ENCODE results near the gene ELMO1. TPM values are rescaled to one million over a fixed set of nuclear protein-coding genes. Genes with fewer than 3 reads are reported as not detected.

The ELMO1 gene
- total RNA-seq, 1 experiment from 2014 or later = not detected

DNA sequence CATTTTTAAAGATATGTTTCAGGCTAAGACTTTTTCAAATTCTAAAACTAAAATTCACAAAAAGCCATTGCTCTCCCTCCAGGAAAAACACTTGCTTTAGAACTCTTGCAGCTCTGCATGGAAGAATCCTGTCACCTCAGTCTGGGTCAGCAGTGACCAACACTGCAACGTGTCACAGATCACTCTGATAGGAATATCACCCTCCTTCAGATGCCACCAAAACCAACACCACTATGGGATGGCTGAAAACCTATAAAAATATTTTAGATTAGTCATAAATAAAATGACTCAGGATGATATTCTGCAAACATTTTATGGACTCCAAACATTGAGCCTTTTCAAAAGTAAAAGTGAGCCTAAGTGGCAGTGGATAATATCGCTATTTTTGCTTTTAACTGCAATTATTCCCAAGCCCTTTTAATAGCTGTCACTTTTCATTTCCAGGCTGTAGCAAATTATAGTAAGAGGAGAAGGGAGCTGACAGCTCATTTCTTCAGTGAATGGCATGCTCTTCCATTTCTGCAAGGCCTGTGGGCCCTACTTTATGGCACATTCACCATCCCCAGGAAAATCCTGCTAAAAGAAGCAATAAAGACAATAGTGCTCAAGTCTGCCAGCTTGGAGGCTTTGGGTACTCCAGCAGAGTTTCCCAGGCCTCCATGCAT, 21.3 kb downstream of the ELMO1 start:
- Histone ChIP-seq H3K4me1 (ENCODE audit: insufficient read depth, low read length) (no peaks in the 10 kb centered on the region), H3K9me2 (replicated peaks; ENCODE audit: low read length) (no peaks in the 10 kb centered on the region), H3K36me3 (ENCODE audit: low read depth, low read length) (no peaks in the 10 kb centered on the region), H3K9me3 (ENCODE audit: low read length) (no peaks in the 10 kb centered on the region), H3K27ac (ENCODE audit: low read length) (no peak overlapping the region), H3K79me2 (ENCODE audit: low read length) (no peaks in the 10 kb centered on the region), H3K9ac (ENCODE audit: low read length) (no peak overlapping the region), H2AFZ (ENCODE audit: low read length) (no peak overlapping the region), H3K4me3 (ENCODE audit: low read length) (no peak overlapping the region), H4K20me1 (ENCODE audit: low read length) (no peaks in the 10 kb centered on the region), H3F3A (ENCODE audit: low read length, unreplicated experiment) (no peaks in the 10 kb centered on the region), H3K27me3 (ENCODE audit: low read length) (no peaks in the 10 kb centered on the region), H3K4me2 (ENCODE audit: low read length) (no peak overlapping the region)
- intact Hi-C loops (cut with micrococcal nuclease) = no loop called here
- CTCF ChIA-PET = no interaction called here
- ATAC-seq (no peak; the same call in 1 of the 2 replicates), DNase-seq (peak; percentile 33)
- TF ChIP-seq EZH2 (IDR thresholded peaks at IDR 0.05; ENCODE audit: low read length, unreplicated experiment) = no peak
- TF ChIP-seq, protein P1, sequence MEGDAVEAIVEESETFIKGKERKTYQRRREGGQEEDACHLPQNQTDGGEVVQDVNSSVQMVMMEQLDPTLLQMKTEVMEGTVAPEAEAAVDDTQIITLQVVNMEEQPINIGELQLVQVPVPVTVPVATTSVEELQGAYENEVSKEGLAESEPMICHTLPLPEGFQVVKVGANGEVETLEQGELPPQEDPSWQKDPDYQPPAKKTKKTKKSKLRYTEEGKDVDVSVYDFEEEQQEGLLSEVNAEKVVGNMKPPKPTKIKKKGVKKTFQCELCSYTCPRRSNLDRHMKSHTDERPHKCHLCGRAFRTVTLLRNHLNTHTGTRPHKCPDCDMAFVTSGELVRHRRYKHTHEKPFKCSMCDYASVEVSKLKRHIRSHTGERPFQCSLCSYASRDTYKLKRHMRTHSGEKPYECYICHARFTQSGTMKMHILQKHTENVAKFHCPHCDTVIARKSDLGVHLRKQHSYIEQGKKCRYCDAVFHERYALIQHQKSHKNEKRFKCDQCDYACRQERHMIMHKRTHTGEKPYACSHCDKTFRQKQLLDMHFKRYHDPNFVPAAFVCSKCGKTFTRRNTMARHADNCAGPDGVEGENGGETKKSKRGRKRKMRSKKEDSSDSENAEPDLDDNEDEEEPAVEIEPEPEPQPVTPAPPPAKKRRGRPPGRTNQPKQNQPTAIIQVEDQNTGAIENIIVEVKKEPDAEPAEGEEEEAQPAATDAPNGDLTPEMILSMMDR (conservative IDR thresholded peaks at IDR 0.05; ENCODE audit: low read depth, low read length) = no peak
- no peak for TF ChIP-seq EZH2phosphoT487 (IDR thresholded peaks at IDR 0.05; ENCODE audit: borderline replicate concordance, low read length)
- POLR2A ChIA-PET (ENCODE audit: unreplicated experiment) = no interaction called here
- BruUV-seq (replicated peaks) = no TSS peak

- intact Hi-C loops (cut with micrococcal nuclease) = no loop called here
- Histone ChIP-seq H3K4me3 (ENCODE audit: low read length) (no peak overlapping the region), H4K20me1 (ENCODE audit: low read length) (no peaks in the 10 kb centered on the region), H3K36me3 (ENCODE audit: low read depth, low read length) (no peaks in the 10 kb centered on the region), H3K27ac (ENCODE audit: low read length) (no peak overlapping the region), H3K79me2 (ENCODE audit: low read length) (no peaks in the 10 kb centered on the region), H3K4me2 (ENCODE audit: low read length) (no peak overlapping the region), H3K9me3 (ENCODE audit: low read length) (no peaks in the 10 kb centered on the region), H2AFZ (ENCODE audit: low read length) (no peak overlapping the region), H3K27me3 (ENCODE audit: low read length) (0 out of 2 replicates have a peak, but pooled peaks cover 3% of the 10 kb centered on the region), H3K9me2 (replicated peaks; ENCODE audit: low read length) (no peaks in the 10 kb centered on the region), H3K9ac (ENCODE audit: low read length) (no peak overlapping the region), H3F3A (ENCODE audit: low read length, unreplicated experiment) (no peaks in the 10 kb centered on the region), H3K4me1 (ENCODE audit: insufficient read depth, low read length) (no peaks in the 10 kb centered on the region)
- CTCF ChIA-PET = no interaction called here
- ATAC-seq (no peak), DNase-seq (no peak)
- no TSS peak for BruUV-seq (replicated peaks)
- POLR2A ChIA-PET (ENCODE audit: unreplicated experiment) = no interaction called here
- TF ChIP-seq, protein P1 (conservative IDR thresholded peaks at IDR 0.05; ENCODE audit: low read depth, low read length) = no peak
- TF ChIP-seq EZH2 (IDR thresholded peaks at IDR 0.05; ENCODE audit: low read length, unreplicated experiment) = no peak
Measured at GRCh38 chr7:37425498-37425897, 23.2 kb downstream of the ELMO1 start.

GRCh38 chr7:37424995-37425394, 23.7 kb downstream of the ELMO1 start:
- H2AFZ ChIP-seq (ENCODE audit: low read length) = no peak overlapping the region
- H3K27me3 ChIP-seq (ENCODE audit: low read length) = 0 out of 2 replicates have a peak, but pooled peaks cover 3% of the 10 kb centered on the region
- no peak overlapping the region for H3K4me2 ChIP-seq (ENCODE audit: low read length)
- TF ChIP-seq, protein P1 (conservative IDR thresholded peaks at IDR 0.05; ENCODE audit: low read depth, low read length) = no peak
- TF ChIP-seq EZH2 (IDR thresholded peaks at IDR 0.05; ENCODE audit: low read length, unreplicated experiment) = no peak
- no peaks in the 10 kb centered on the region for H3K79me2 ChIP-seq (ENCODE audit: low read length)
- no peak overlapping the region for H3K9ac ChIP-seq (ENCODE audit: low read length)
- ChIA-PET CTCF (no interaction called here), POLR2A (ENCODE audit: unreplicated experiment) (no interaction called here)
- H3K9me3 ChIP-seq (ENCODE audit: low read length) = no peaks in the 10 kb centered on the region
- H4K20me1 ChIP-seq (ENCODE audit: low read length) = no peaks in the 10 kb centered on the region
- H3F3A ChIP-seq (ENCODE audit: low read length, unreplicated experiment) = no peaks in the 10 kb centered on the region
- no peak overlapping the region for H3K4me3 ChIP-seq (ENCODE audit: low read length)
- no peaks in the 10 kb centered on the region for H3K4me1 ChIP-seq (ENCODE audit: insufficient read depth, low read length)
- H3K9me2 ChIP-seq (replicated peaks; ENCODE audit: low read length) = no peaks in the 10 kb centered on the region
- H3K36me3 ChIP-seq (ENCODE audit: low read depth, low read length) = no peaks in the 10 kb centered on the region
- intact Hi-C loops (cut with micrococcal nuclease) = no loop called here
- ATAC-seq (no peak), DNase-seq (no peak)
- BruUV-seq (replicated peaks) = no TSS peak
- H3K27ac ChIP-seq (ENCODE audit: low read length) = no peak overlapping the region
